Endothelial cell of umbilical vein (primary cell): Measurements from ENCODE around the gene CACNB3. TPM values are rescaled to one million over a fixed set of nuclear protein-coding genes. Genes with fewer than 3 reads are reported as not detected.
A peak's percentile ranks its signal among the peaks of the same experiment; 100 is the strongest.

Experiments
- BruUV-seq: library from RNA; stranded (reverse); fragments of 400-500 nt; replicated peaks from 2 replicates; lab custom pipeline; 2021; lab: Mats Ljungman, UMichigan
- CTCF ChIA-PET: fragments of 300-600, 350-600 bp; sonication (Branson Sonifier 250); formaldehyde crosslinking; loops from one replicate; lab custom pipeline; 2021; ENCODE audit warnings: antibody characterized with exemption, inconsistent platforms; lab: Charles Lee
- POLR2A ChIA-PET: fragments of 300-600, 350-600 bp; sonication (Branson Sonifier 250); formaldehyde crosslinking; loops from one replicate; lab custom pipeline; 2021; ENCODE audit warnings: antibody characterized with exemption, inconsistent platforms; lab: Charles Lee
- DNase-seq: peaks from one replicate; pipeline ENCODE4 v3.0.0-alpha.2; 2011; ENCODE audit warnings: low read depth, low spot score
- FAIRE-seq: peaks from 2 replicates; lab custom pipeline; 2011; peaks lifted over from hg19 to GRCh38; lab: Jason Lieb, UNC
- H2AFZ ChIP-seq: 2 replicates; pipeline ENCODE4 v1.6.0; 2012; ENCODE audit warnings: low read depth, low read length, control low read depth, inconsistent platforms
- H3K27ac ChIP-seq: 2 replicates; pipeline ENCODE4 v1.5.1; 2011; ENCODE audit warnings: low read depth, mild to moderate bottlenecking, control low read depth, low read length, moderate library complexity; ENCODE audit not compliant: insufficient read depth
- H3K27me3 ChIP-seq, 2 experiments: 2 replicates each; pipeline versions ENCODE4 v1.6.0 to v1.6.1; 2011; ENCODE audit warnings: low read length in 2 of 2, mixed read lengths in 1 of 2; ENCODE audit not compliant: control insufficient read depth in 2 of 2, insufficient read depth in 2 of 2
- H3K36me3 ChIP-seq, 2 experiments: 2 replicates in 1 of 2; 3 replicates in 1 of 2; pipeline ENCODE4 v1.5.1; 2011; ENCODE audit warnings: low read length in 2 of 2, mild to moderate bottlenecking in 1 of 2, moderate library complexity in 1 of 2; ENCODE audit not compliant: control insufficient read depth in 2 of 2, insufficient read depth in 2 of 2; ENCODE audit errors: extremely low read depth in 1 of 2
- H3K4me1 ChIP-seq: 3 replicates; pipeline ENCODE4 v1.5.1; 2011; ENCODE audit warnings: mild to moderate bottlenecking, low read length; ENCODE audit not compliant: control insufficient read depth, insufficient read depth; ENCODE audit errors: extremely low read depth
- H3K4me2 ChIP-seq: 2 replicates; pipeline ENCODE4 v1.6.1; 2011; ENCODE audit warnings: low read length, control low read depth, mixed read lengths; ENCODE audit not compliant: insufficient read depth
- H3K4me3 ChIP-seq, 3 experiments: fragments of 200-600 bp in 1 of 3; sonication (generic), shearing (Covaris generic) in 1 of 3; replicated peaks in 1 of 3; 2 replicates each; pipeline ENCODE4 v1.5.1; 2011 to 2016; ENCODE audit warnings: control low read depth in 3 of 3, low read length in 3 of 3, mild to moderate bottlenecking in 2 of 3, inconsistent platforms in 1 of 3, low read depth in 1 of 3, moderate library complexity in 1 of 3; ENCODE audit not compliant: insufficient read depth in 1 of 3
- H3K79me2 ChIP-seq: 2 replicates; pipeline ENCODE4 v1.6.0; 2012; ENCODE audit warnings: low read length, inconsistent platforms; ENCODE audit not compliant: control insufficient read depth, insufficient read depth
- H3K9ac ChIP-seq: replicated peaks from 2 replicates; pipeline ENCODE3; 2011; ENCODE audit warnings: low read length, control low read depth; ENCODE audit not compliant: insufficient read depth; ENCODE audit errors: extremely low read depth
- H3K9me1 ChIP-seq: replicated peaks from 3 replicates; pipeline ENCODE4 v1.6.0; 2011; ENCODE audit warnings: mild to moderate bottlenecking, low read length; ENCODE audit not compliant: control insufficient read depth, insufficient read depth; ENCODE audit errors: extremely low read depth
- H3K9me3 ChIP-seq: replicated peaks from 2 replicates; pipeline ENCODE4 v1.5.1; 2012; ENCODE audit warnings: low read length, inconsistent platforms; ENCODE audit not compliant: control insufficient read depth, insufficient read depth
- H4K20me1 ChIP-seq: replicated peaks from 2 replicates; pipeline ENCODE3; 2011; ENCODE audit warnings: mild to moderate bottlenecking, low read length; ENCODE audit not compliant: control insufficient read depth, insufficient read depth; ENCODE audit errors: extremely low read depth
- POLR2A ChIP-seq: IDR thresholded peaks from 2 replicates; pipeline ENCODE4 v1.6.1; 2012; ENCODE audit warnings: low read depth, mild to moderate bottlenecking, control low read depth, low read length
- POLR2AphosphoS5 ChIP-seq: IDR thresholded peaks from 2 replicates; pipeline ENCODE4 v1.6.1; 2012; ENCODE audit warnings: low read depth, mild to moderate bottlenecking, control low read depth, low read length, moderate library complexity; ENCODE audit not compliant: insufficient read depth
- dilution Hi-C: fragments of 300-500 bp; cut with MboI; formaldehyde crosslinking; loops from one replicate; pipeline ENCODE4 v1.15.0; 2019; ENCODE audit warnings: low sequenced_read_pairs; ENCODE audit not compliant: extremely low pct_ligation_motif_present
- intact Hi-C: fragments of 100-400 bp; cut with micrococcal nuclease; formaldehyde crosslinking; loops from one replicate; pipeline ENCODE4 v1.10.0; 2022
- polyA plus RNA-seq, 4 experiments: library from polyadenylated mRNA; depleted of rRNA in 3 of 4; stranded (reverse) in 3 of 4; unstranded in 1 of 4; fragments of >200 nt; gene quantifications; 2 replicates each; pipeline versions ENCODE4 v1.2.1 to v1.2.3, GENCODE V29; 2011 to 2012; ENCODE audit warnings: missing spikeins in 1 of 4
- total RNA-seq: library from RNA; stranded (reverse); gene quantifications from 2 replicates; pipeline ENCODE4 v1.2.3, GENCODE V29; 2021
- TF ChIP-seq, protein P1 (sequence below): IDR thresholded peaks from 2 replicates; pipeline ENCODE4 v1.6.1; 2011; ENCODE audit not compliant: insufficient read depth, insufficient read length
- TF ChIP-seq, protein P2 (sequence below), 2 donors: IDR thresholded peaks; 1 replicate in 1 of 2; 2 replicates in 1 of 2; pipeline ENCODE4 v1.5.1; 2011; ENCODE audit warnings: low read length in 2 of 2, mild to moderate bottlenecking in 2 of 2, moderate library complexity in 2 of 2, control low read depth in 1 of 2, inconsistent platforms in 1 of 2, low read depth in 1 of 2; ENCODE audit not compliant: insufficient read depth in 1 of 2; ENCODE audit errors: extremely low read depth in 1 of 2

The CACNB3 gene
- total and polyA plus RNA-seq, 2 donors (not counting 3 experiments of a cell fraction or from before 2014, with no cell fraction given), result 37.4 to 61.8 TPM

DNA sequence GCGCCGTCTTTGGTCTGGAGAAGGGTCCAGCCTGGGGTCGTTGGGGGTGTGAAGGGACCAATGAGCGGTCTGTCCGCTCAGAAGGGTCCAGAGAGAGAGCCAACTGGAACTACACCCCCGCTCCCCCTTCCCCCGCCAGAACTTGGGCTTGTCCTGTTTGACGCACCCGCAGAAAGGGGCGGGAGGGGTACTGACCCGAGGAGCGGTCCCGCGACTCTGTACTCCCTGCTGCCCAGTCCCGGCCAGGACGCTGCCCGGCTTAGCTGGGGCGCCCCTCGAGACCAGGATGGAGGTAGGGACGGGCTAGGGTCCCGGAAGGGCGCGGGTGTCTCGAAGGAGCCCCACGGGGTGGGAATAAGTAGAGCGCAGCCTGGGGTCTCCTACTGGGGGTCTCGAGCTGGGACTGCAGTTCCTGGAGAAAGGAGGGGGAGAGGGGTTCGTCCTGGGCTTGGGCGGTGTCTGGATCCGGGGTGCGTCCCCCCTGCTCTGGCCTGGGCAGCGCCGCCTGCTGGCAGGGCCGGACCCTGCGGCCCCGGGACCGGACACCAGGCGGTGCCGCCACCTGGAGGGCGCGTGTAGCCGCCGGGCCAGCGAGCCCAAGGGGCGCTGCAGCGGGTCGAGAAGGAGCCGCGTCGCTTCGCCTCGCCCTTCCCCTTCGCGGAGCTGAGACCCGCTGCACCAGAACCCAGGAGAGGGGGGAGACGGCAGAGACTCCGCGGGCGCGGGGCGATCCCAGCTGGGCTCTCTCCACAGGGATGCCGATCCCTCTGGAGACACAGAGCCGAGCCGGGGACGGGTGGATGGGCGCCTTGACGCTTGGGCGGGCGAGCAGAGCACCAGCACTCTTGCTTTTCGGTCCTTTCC is 3.8 kb upstream of the CACNB3 start:
- TF ChIP-seq POLR2A (no peak), POLR2AphosphoS5 (peak; percentile 80)
- TF ChIP-seq, protein P1, sequence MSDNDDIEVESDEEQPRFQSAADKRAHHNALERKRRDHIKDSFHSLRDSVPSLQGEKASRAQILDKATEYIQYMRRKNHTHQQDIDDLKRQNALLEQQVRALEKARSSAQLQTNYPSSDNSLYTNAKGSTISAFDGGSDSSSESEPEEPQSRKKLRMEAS, result peak; percentile 43
- TF ChIP-seq, protein P2, sequence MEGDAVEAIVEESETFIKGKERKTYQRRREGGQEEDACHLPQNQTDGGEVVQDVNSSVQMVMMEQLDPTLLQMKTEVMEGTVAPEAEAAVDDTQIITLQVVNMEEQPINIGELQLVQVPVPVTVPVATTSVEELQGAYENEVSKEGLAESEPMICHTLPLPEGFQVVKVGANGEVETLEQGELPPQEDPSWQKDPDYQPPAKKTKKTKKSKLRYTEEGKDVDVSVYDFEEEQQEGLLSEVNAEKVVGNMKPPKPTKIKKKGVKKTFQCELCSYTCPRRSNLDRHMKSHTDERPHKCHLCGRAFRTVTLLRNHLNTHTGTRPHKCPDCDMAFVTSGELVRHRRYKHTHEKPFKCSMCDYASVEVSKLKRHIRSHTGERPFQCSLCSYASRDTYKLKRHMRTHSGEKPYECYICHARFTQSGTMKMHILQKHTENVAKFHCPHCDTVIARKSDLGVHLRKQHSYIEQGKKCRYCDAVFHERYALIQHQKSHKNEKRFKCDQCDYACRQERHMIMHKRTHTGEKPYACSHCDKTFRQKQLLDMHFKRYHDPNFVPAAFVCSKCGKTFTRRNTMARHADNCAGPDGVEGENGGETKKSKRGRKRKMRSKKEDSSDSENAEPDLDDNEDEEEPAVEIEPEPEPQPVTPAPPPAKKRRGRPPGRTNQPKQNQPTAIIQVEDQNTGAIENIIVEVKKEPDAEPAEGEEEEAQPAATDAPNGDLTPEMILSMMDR (IDR thresholded peaks at IDR 0.05; ENCODE audit: extremely low read depth in 1 of 2, insufficient read depth in 1 of 2, low read depth in 1 of 2, low read length in 2 of 2), result peak; percentile 98 to 100
- ChIA-PET POLR2A (no interaction called here), CTCF (interaction anchor here (0.6 to 2.6 kb wide), 19 partner anchors 9 to 174 kb away, joined by 3 to 30 read pairs (median 4); partner anchors contain the start of genes ADCY6 and KANSL2)
- no peaks in the 10 kb centered on the region for H3K9me3 ChIP-seq
- H3K4me2 ChIP-seq, result peak overlapping the region; percentile 68
- H3K36me3 ChIP-seq, result no peaks in the 10 kb centered on the region
- H2AFZ ChIP-seq, result peak overlapping the region; percentile 81
- peak overlapping the region; percentile 10 for H3K27ac ChIP-seq
- DNase-seq (peak; percentile 73), FAIRE-seq (peak; percentile 49)
- no peaks in the 10 kb centered on the region for H3K27me3 ChIP-seq
- intact Hi-C loops (loop anchor here (1.0 to 2.0 kb wide), 2 partner anchors 38 to 76 kb away; partner anchors contain the start of gene DDX23), dilution Hi-C loops (no loop called here)
- H3K79me2 ChIP-seq, result no peaks in the 10 kb centered on the region
- H4K20me1 ChIP-seq, result no peaks in the 10 kb centered on the region
- BruUV-seq, result no TSS peak
- H3K4me3 ChIP-seq, result peak overlapping the region; percentile 45 to 63 (median 54)
- peaks cover 20% of the 10 kb centered on the region for H3K4me1 ChIP-seq
- H3K9me1 ChIP-seq, result no peaks in the 10 kb centered on the region
- H3K9ac ChIP-seq, result peak overlapping the region; percentile 47
